Ishikawa (cell line): Measurements from ENCODE around the gene MYORG.

ENCODE experiments used
- CEBPB ChIP-seq: IDR thresholded peaks from 2 replicates; pipeline ENCODE4 v1.6.1; 2012
- CREB1 ChIP-seq: IDR thresholded peaks from 2 replicates; pipeline ENCODE4 v1.6.1; 2012; ENCODE audit warnings: low read depth
- EGR1 ChIP-seq: IDR thresholded peaks from 2 replicates; pipeline ENCODE4 v1.6.1; 2012
- EP300 ChIP-seq: IDR thresholded peaks from 2 replicates; pipeline ENCODE4 v1.6.1; 2012; ENCODE audit warnings: borderline replicate concordance
- FOXM1 ChIP-seq: IDR thresholded peaks from 2 replicates; pipeline ENCODE4 v1.6.1; 2012; ENCODE audit warnings: low read depth, borderline replicate concordance
- NFIC ChIP-seq: IDR thresholded peaks from 2 replicates; pipeline ENCODE4 v1.6.1; 2012
- RAD21 ChIP-seq: IDR thresholded peaks from 2 replicates; pipeline ENCODE4 v1.6.1; 2012; ENCODE audit warnings: low read depth
- TAF1 ChIP-seq: IDR thresholded peaks from 2 replicates; pipeline ENCODE4 v1.6.1; 2012; ENCODE audit warnings: low read depth, mild to moderate bottlenecking
- TCF12 ChIP-seq: IDR thresholded peaks from 2 replicates; pipeline ENCODE4 v1.6.1; 2012; ENCODE audit warnings: low read depth
- USF1 ChIP-seq: IDR thresholded peaks from 2 replicates; pipeline ENCODE4 v1.6.1; 2012
- YY1 ChIP-seq: IDR thresholded peaks from 2 replicates; pipeline ENCODE4 v1.6.1; 2012; ENCODE audit warnings: low read depth

GRCh38 chr9:34362614-34363214 is 14.0 kb downstream of the MYORG start:
- no peak for TF ChIP-seq NFIC
- no peak for TF ChIP-seq FOXM1
- TF ChIP-seq TCF12, result no peak
- no peak for TF ChIP-seq RAD21
- TF ChIP-seq EP300, result no peak
- TF ChIP-seq EGR1, result no peak
- no peak for TF ChIP-seq CEBPB
- no peak for TF ChIP-seq CREB1
- TF ChIP-seq TAF1, result no peak
- no peak for TF ChIP-seq USF1
- no peak for TF ChIP-seq YY1
